Endothelial cell of umbilical vein (primary cell): ENCODE results near the gene MISP. TPM values are rescaled to one million over a fixed set of nuclear protein-coding genes. Genes with fewer than 3 reads are reported as not detected.

Experiments
- BruUV-seq: library from RNA; stranded (reverse); fragments of 400-500 nt; replicated peaks from 2 replicates; lab custom pipeline; 2021; lab: Mats Ljungman, UMichigan
- CTCF ChIA-PET: fragments of 300-600, 350-600 bp; sonication (Branson Sonifier 250); formaldehyde crosslinking; loops from one replicate; lab custom pipeline; 2021; ENCODE audit warnings: antibody characterized with exemption, inconsistent platforms; lab: Charles Lee
- POLR2A ChIA-PET: fragments of 300-600, 350-600 bp; sonication (Branson Sonifier 250); formaldehyde crosslinking; loops from one replicate; lab custom pipeline; 2021; ENCODE audit warnings: antibody characterized with exemption, inconsistent platforms; lab: Charles Lee
- DNase-seq: peaks from one replicate; pipeline ENCODE4 v3.0.0-alpha.2; 2011; ENCODE audit warnings: low read depth, low spot score
- FAIRE-seq: peaks from 2 replicates; lab custom pipeline; 2011; peaks lifted over from hg19 to GRCh38; lab: Jason Lieb, UNC
- H2AFZ ChIP-seq: 2 replicates; pipeline ENCODE4 v1.6.0; 2012; ENCODE audit warnings: low read depth, low read length, control low read depth, inconsistent platforms
- H3K27ac ChIP-seq: 2 replicates; pipeline ENCODE4 v1.5.1; 2011; ENCODE audit warnings: low read depth, mild to moderate bottlenecking, control low read depth, low read length, moderate library complexity; ENCODE audit not compliant: insufficient read depth
- H3K27me3 ChIP-seq, 2 experiments: 2 replicates each; pipeline versions ENCODE4 v1.6.0 to v1.6.1; 2011; ENCODE audit warnings: low read length in 2 of 2, mixed read lengths in 1 of 2; ENCODE audit not compliant: control insufficient read depth in 2 of 2, insufficient read depth in 2 of 2
- H3K36me3 ChIP-seq, 2 experiments: 2 replicates in 1 of 2; 3 replicates in 1 of 2; pipeline ENCODE4 v1.5.1; 2011; ENCODE audit warnings: low read length in 2 of 2, mild to moderate bottlenecking in 1 of 2, moderate library complexity in 1 of 2; ENCODE audit not compliant: control insufficient read depth in 2 of 2, insufficient read depth in 2 of 2; ENCODE audit errors: extremely low read depth in 1 of 2
- H3K4me1 ChIP-seq: 3 replicates; pipeline ENCODE4 v1.5.1; 2011; ENCODE audit warnings: mild to moderate bottlenecking, low read length; ENCODE audit not compliant: control insufficient read depth, insufficient read depth; ENCODE audit errors: extremely low read depth
- H3K4me2 ChIP-seq: 2 replicates; pipeline ENCODE4 v1.6.1; 2011; ENCODE audit warnings: low read length, control low read depth, mixed read lengths; ENCODE audit not compliant: insufficient read depth
- H3K4me3 ChIP-seq, 3 experiments: fragments of 200-600 bp in 1 of 3; sonication (generic), shearing (Covaris generic) in 1 of 3; replicated peaks in 1 of 3; 2 replicates each; pipeline ENCODE4 v1.5.1; 2011 to 2016; ENCODE audit warnings: control low read depth in 3 of 3, low read length in 3 of 3, mild to moderate bottlenecking in 2 of 3, inconsistent platforms in 1 of 3, low read depth in 1 of 3, moderate library complexity in 1 of 3; ENCODE audit not compliant: insufficient read depth in 1 of 3
- H3K79me2 ChIP-seq: 2 replicates; pipeline ENCODE4 v1.6.0; 2012; ENCODE audit warnings: low read length, inconsistent platforms; ENCODE audit not compliant: control insufficient read depth, insufficient read depth
- H3K9ac ChIP-seq: replicated peaks from 2 replicates; pipeline ENCODE3; 2011; ENCODE audit warnings: low read length, control low read depth; ENCODE audit not compliant: insufficient read depth; ENCODE audit errors: extremely low read depth
- H3K9me1 ChIP-seq: replicated peaks from 3 replicates; pipeline ENCODE4 v1.6.0; 2011; ENCODE audit warnings: mild to moderate bottlenecking, low read length; ENCODE audit not compliant: control insufficient read depth, insufficient read depth; ENCODE audit errors: extremely low read depth
- H3K9me3 ChIP-seq: replicated peaks from 2 replicates; pipeline ENCODE4 v1.5.1; 2012; ENCODE audit warnings: low read length, inconsistent platforms; ENCODE audit not compliant: control insufficient read depth, insufficient read depth
- H4K20me1 ChIP-seq: replicated peaks from 2 replicates; pipeline ENCODE3; 2011; ENCODE audit warnings: mild to moderate bottlenecking, low read length; ENCODE audit not compliant: control insufficient read depth, insufficient read depth; ENCODE audit errors: extremely low read depth
- EZH2 ChIP-seq: IDR thresholded peaks from 2 replicates; pipeline ENCODE4 v1.6.1; 2012; ENCODE audit warnings: borderline replicate concordance, low read depth, mild to moderate bottlenecking, moderate library complexity, low read length, inconsistent platforms; ENCODE audit not compliant: severe bottlenecking
- FOS ChIP-seq: IDR thresholded peaks from 2 replicates; pipeline ENCODE4 v1.6.1; 2011; ENCODE audit warnings: mild to moderate bottlenecking, low read length, moderate library complexity, borderline replicate concordance; ENCODE audit not compliant: insufficient read depth
- GATA2 ChIP-seq: IDR thresholded peaks from 2 replicates; pipeline ENCODE4 v1.7.0; 2011; ENCODE audit warnings: low read depth, mild to moderate bottlenecking, moderate library complexity, mixed read lengths, low read length; ENCODE audit not compliant: insufficient read length, insufficient read depth
- JUN ChIP-seq: IDR thresholded peaks from 2 replicates; pipeline ENCODE4 v1.6.1; 2011; ENCODE audit warnings: borderline replicate concordance, low read depth; ENCODE audit not compliant: insufficient read length, insufficient read depth
- MAX ChIP-seq: IDR thresholded peaks from 2 replicates; pipeline ENCODE4 v1.6.1; 2011; ENCODE audit not compliant: insufficient read depth, insufficient read length
- MYC ChIP-seq: IDR thresholded peaks from one replicate; pipeline ENCODE4 v1.6.1; 2011; ENCODE audit warnings: mild to moderate bottlenecking, low read depth, low read length
- POLR2A ChIP-seq: IDR thresholded peaks from 2 replicates; pipeline ENCODE4 v1.6.1; 2012; ENCODE audit warnings: low read depth, mild to moderate bottlenecking, control low read depth, low read length
- POLR2AphosphoS5 ChIP-seq: IDR thresholded peaks from 2 replicates; pipeline ENCODE4 v1.6.1; 2012; ENCODE audit warnings: low read depth, mild to moderate bottlenecking, control low read depth, low read length, moderate library complexity; ENCODE audit not compliant: insufficient read depth
- dilution Hi-C: fragments of 300-500 bp; cut with MboI; formaldehyde crosslinking; loops from one replicate; pipeline ENCODE4 v1.15.0; 2019; ENCODE audit warnings: low sequenced_read_pairs; ENCODE audit not compliant: extremely low pct_ligation_motif_present
- intact Hi-C: fragments of 100-400 bp; cut with micrococcal nuclease; formaldehyde crosslinking; loops from one replicate; pipeline ENCODE4 v1.10.0; 2022
- polyA plus RNA-seq, 4 experiments: library from polyadenylated mRNA; depleted of rRNA in 3 of 4; stranded (reverse) in 3 of 4; unstranded in 1 of 4; fragments of >200 nt; gene quantifications; 2 replicates each; pipeline versions ENCODE4 v1.2.1 to v1.2.3, GENCODE V29; 2011 to 2012; ENCODE audit warnings: missing spikeins in 1 of 4
- total RNA-seq: library from RNA; stranded (reverse); gene quantifications from 2 replicates; pipeline ENCODE4 v1.2.3, GENCODE V29; 2021
- TF ChIP-seq, protein P1 (sequence below), 2 donors: IDR thresholded peaks; 1 replicate in 1 of 2; 2 replicates in 1 of 2; pipeline ENCODE4 v1.5.1; 2011; ENCODE audit warnings: low read length in 2 of 2, mild to moderate bottlenecking in 2 of 2, moderate library complexity in 2 of 2, control low read depth in 1 of 2, inconsistent platforms in 1 of 2, low read depth in 1 of 2; ENCODE audit not compliant: insufficient read depth in 1 of 2; ENCODE audit errors: extremely low read depth in 1 of 2

The MISP gene
- total and polyA plus RNA-seq, 2 donors (not counting 3 experiments of a cell fraction or from before 2014, with no cell fraction given) = not detected

DNA sequence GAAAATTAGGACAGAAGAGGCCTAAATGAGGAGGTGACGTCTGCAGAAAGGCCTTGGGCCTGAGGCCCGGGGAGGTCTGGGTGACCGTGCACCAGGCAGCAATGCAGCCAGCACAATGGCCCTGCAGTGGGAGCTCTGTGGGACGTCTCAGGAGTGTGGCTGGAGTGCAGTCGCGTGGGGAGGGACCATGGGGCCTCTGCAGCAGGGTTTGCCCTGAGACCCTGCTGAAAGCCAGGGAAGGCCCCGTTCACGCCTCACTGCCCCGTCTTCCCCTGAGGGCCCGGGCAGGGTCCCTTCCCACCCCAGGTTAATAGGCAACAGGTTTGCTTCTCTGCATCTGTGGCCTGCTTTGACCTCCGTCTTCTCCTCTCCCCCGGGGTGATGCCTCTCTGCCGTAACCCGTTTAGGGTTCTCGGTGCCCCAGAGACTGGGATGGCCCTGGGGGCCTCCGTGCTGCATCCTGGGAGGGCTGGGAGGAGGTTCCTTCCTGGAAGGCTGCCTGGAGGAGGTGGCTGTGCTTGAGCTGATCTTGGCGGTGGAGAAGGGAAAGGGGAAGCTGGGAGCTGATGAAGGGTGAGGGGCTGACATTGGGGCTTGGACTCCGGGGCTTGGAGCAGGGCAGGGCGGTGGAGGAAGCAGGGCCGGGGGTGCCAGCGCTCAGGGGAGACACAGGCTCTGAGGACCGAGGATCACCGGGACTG lies 32.5 kb upstream of the MISP start:
- H3K9ac ChIP-seq = no peak overlapping the region
- no peaks in the 10 kb centered on the region for H4K20me1 ChIP-seq
- H3K4me1 ChIP-seq = no peaks in the 10 kb centered on the region
- no peak overlapping the region for H3K4me3 ChIP-seq
- CTCF ChIA-PET = interaction anchor here (0.5 to 0.9 kb wide), 2 partner anchors 24 to 38 kb away, joined by 3 to 4 read pairs; no protein-coding TSS in a partner anchor
- no peaks in the 10 kb centered on the region for H3K36me3 ChIP-seq
- H3K27me3 ChIP-seq = no peaks in the 10 kb centered on the region
- no TSS peak for BruUV-seq
- no peaks in the 10 kb centered on the region for H3K9me3 ChIP-seq
- POLR2A ChIA-PET = no interaction called here
- H2AFZ ChIP-seq = no peak overlapping the region
- intact Hi-C loops = no loop called here
- DNase-seq = no peak
- TF ChIP-seq MAX (no peak), POLR2A (no peak), FOS (no peak), MYC (no peak), POLR2AphosphoS5 (no peak), EZH2 (no peak), JUN (no peak), GATA2 (no peak)
- TF ChIP-seq, protein P1, sequence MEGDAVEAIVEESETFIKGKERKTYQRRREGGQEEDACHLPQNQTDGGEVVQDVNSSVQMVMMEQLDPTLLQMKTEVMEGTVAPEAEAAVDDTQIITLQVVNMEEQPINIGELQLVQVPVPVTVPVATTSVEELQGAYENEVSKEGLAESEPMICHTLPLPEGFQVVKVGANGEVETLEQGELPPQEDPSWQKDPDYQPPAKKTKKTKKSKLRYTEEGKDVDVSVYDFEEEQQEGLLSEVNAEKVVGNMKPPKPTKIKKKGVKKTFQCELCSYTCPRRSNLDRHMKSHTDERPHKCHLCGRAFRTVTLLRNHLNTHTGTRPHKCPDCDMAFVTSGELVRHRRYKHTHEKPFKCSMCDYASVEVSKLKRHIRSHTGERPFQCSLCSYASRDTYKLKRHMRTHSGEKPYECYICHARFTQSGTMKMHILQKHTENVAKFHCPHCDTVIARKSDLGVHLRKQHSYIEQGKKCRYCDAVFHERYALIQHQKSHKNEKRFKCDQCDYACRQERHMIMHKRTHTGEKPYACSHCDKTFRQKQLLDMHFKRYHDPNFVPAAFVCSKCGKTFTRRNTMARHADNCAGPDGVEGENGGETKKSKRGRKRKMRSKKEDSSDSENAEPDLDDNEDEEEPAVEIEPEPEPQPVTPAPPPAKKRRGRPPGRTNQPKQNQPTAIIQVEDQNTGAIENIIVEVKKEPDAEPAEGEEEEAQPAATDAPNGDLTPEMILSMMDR (IDR thresholded peaks at IDR 0.05; ENCODE audit: extremely low read depth in 1 of 2, insufficient read depth in 1 of 2, low read depth in 1 of 2, low read length in 2 of 2) = no peak
- dilution Hi-C loops = no loop called here
- H3K79me2 ChIP-seq = no peaks in the 10 kb centered on the region
- FAIRE-seq = no peak
- no peak overlapping the region for H3K27ac ChIP-seq
- no peaks in the 10 kb centered on the region for H3K9me1 ChIP-seq
- no peak overlapping the region for H3K4me2 ChIP-seq
